Tibial nerve (tissue), 4 donors: Measurements from ENCODE around the gene LCA5.

Experiments
- EP300 ChIP-seq, 2 donors: sonication (generic); formaldehyde crosslinking; IDR thresholded peaks; one replicate each; pipeline ENCODE4 v1.6.1; 2017; ENCODE audit warnings: antibody characterized with exemption in 2 of 2, mild to moderate bottlenecking in 1 of 2
- POLR2A ChIP-seq, 2 donors: fragments of 450-650 bp; IDR thresholded peaks; one replicate each; pipeline ENCODE4 v1.6.1; 2017; ENCODE audit warnings: antibody characterized with exemption in 2 of 2, mild to moderate bottlenecking in 2 of 2, moderate library complexity in 2 of 2
- TF ChIP-seq, protein P1 (sequence below), 5 experiments: fragments of 200-600 bp in 3 of 5; fragments of 450-650 bp in 2 of 5; sonication (generic) in 3 of 5; IDR thresholded peaks; one replicate each; pipeline ENCODE4 v1.5.1; 2016 to 2019; ENCODE audit warnings: antibody characterized with exemption in 5 of 5, mild to moderate bottlenecking in 3 of 5, moderate library complexity in 2 of 5

- TF ChIP-seq, protein P1, sequence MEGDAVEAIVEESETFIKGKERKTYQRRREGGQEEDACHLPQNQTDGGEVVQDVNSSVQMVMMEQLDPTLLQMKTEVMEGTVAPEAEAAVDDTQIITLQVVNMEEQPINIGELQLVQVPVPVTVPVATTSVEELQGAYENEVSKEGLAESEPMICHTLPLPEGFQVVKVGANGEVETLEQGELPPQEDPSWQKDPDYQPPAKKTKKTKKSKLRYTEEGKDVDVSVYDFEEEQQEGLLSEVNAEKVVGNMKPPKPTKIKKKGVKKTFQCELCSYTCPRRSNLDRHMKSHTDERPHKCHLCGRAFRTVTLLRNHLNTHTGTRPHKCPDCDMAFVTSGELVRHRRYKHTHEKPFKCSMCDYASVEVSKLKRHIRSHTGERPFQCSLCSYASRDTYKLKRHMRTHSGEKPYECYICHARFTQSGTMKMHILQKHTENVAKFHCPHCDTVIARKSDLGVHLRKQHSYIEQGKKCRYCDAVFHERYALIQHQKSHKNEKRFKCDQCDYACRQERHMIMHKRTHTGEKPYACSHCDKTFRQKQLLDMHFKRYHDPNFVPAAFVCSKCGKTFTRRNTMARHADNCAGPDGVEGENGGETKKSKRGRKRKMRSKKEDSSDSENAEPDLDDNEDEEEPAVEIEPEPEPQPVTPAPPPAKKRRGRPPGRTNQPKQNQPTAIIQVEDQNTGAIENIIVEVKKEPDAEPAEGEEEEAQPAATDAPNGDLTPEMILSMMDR (IDR thresholded peaks at IDR 0.05), result no peak
- no peak for TF ChIP-seq POLR2A (IDR thresholded peaks at IDR 0.05)
- TF ChIP-seq EP300 (IDR thresholded peaks at IDR 0.05), result no peak
These were observed 69.1 kb downstream of the LCA5 start for GRCh38 chr6:79468116-79468515.
